HepG2 (cell line): ENCODE measurements around the gene LRRC8C. TPM values are rescaled to one million over a fixed set of nuclear protein-coding genes. Genes with fewer than 3 reads are reported as not detected.

Experiments used
- ATAC-seq: fragments of 200-7000 bp; cut with Tn5 transposase; 3 replicates; pipeline ENCODE4 v1.9.1; 2020; ENCODE audit warnings: mild to moderate bottlenecking, moderate library complexity
- BruUV-seq: library from RNA; stranded (reverse); fragments of 400-500 nt; replicated peaks from 2 replicates; lab custom pipeline; 2021; lab: Mats Ljungman, UMichigan
- CTCF ChIA-PET: fragments of 300-600 bp; formaldehyde crosslinking; extraction: SDS; loops from one replicate; lab custom pipeline; 2021; ENCODE audit warnings: low total read pairs, inconsistent platforms, low intra/inter-chr PET ratio; lab: Yijun Ruan, JAX
- POLR2A ChIA-PET: fragments of 350-600 bp; sonication (Branson Sonifier 250); formaldehyde crosslinking; loops from one replicate; lab custom pipeline; 2020; ENCODE audit warnings: antibody characterized with exemption, inconsistent platforms; lab: Yijun Ruan, JAX
- DNase-seq: peaks from one replicate; pipeline ENCODE4 v3.0.0-alpha.2; 2015; ENCODE audit warnings: low spot score
- FAIRE-seq: peaks from 3 replicates; lab custom pipeline; 2011; peaks lifted over from hg19 to GRCh38; lab: Jason Lieb, UNC
- H2AFZ ChIP-seq: one replicate; pipeline ENCODE4 v1.6.1; 2011; ENCODE audit warnings: low read length, inconsistent platforms
- H3K27ac ChIP-seq: fragments of 300-600 bp; 3 replicates; pipeline ENCODE4 v1.8.0; 2011; ENCODE audit warnings: mixed run types, mild to moderate bottlenecking, mixed read lengths, low read length, inconsistent platforms; ENCODE audit not compliant: insufficient read depth; ENCODE audit errors: extremely low read length
- H3K27me3 ChIP-seq, 2 experiments: fragments of 200-600 bp in 1 of 2; 2 replicates in 1 of 2; 3 replicates in 1 of 2; pipeline versions ENCODE4 v1.6.0 to v1.8.0; 2011; ENCODE audit warnings: low read length in 2 of 2, mild to moderate bottlenecking in 2 of 2, moderate library complexity in 2 of 2, inconsistent platforms in 1 of 2; ENCODE audit not compliant: insufficient read depth in 2 of 2, control insufficient read depth in 1 of 2
- H3K36me3 ChIP-seq, 2 experiments: fragments of 200-600 bp in 1 of 2; replicated peaks in 1 of 2; 2 replicates in 1 of 2; 3 replicates in 1 of 2; pipeline versions ENCODE4 v1.5.1 to v1.8.0; 2011; ENCODE audit warnings: low read length in 2 of 2, inconsistent platforms in 1 of 2; ENCODE audit not compliant: insufficient read depth in 2 of 2, control insufficient read depth in 1 of 2
- H3K4me1 ChIP-seq: 2 replicates; pipeline ENCODE4 v1.5.1; 2012; ENCODE audit warnings: low read length, inconsistent platforms; ENCODE audit not compliant: insufficient read depth
- H3K4me2 ChIP-seq: 2 replicates; pipeline ENCODE4 v1.6.0; 2011; ENCODE audit warnings: low read depth, low read length, inconsistent platforms
- H3K4me3 ChIP-seq, 3 experiments: fragments of 200-600 bp in 1 of 3; sonication (generic), shearing (Covaris generic) in 1 of 3; replicated peaks in 1 of 3; 2 replicates each; pipeline ENCODE4 v1.5.1; 2011 to 2016; ENCODE audit warnings: low read length in 3 of 3, inconsistent platforms in 2 of 3, low read depth in 2 of 3, mild to moderate bottlenecking in 2 of 3, control low read depth in 1 of 3, mixed read lengths in 1 of 3; ENCODE audit not compliant: insufficient read depth in 1 of 3
- H3K79me2 ChIP-seq: one replicate; pipeline ENCODE4 v1.6.1; 2011; ENCODE audit warnings: low read length, inconsistent platforms; ENCODE audit not compliant: insufficient read depth
- H3K9ac ChIP-seq: 2 replicates; pipeline ENCODE4 v1.6.0; 2011; ENCODE audit warnings: mild to moderate bottlenecking, low read depth, low read length, inconsistent platforms; ENCODE audit not compliant: insufficient read depth
- H3K9me3 ChIP-seq: 2 replicates; pipeline ENCODE4 v1.5.1; 2012; ENCODE audit warnings: mild to moderate bottlenecking, low read length
- H4K20me1 ChIP-seq: 2 replicates; pipeline ENCODE4 v1.6.0; 2011; ENCODE audit warnings: inconsistent platforms, mild to moderate bottlenecking, low read length, moderate library complexity; ENCODE audit not compliant: insufficient read depth
- AHR ChIP-seq: IDR thresholded peaks from 2 replicates; pipeline ENCODE4 v1.6.1; 2018; ENCODE audit warnings: missing genetic modification reagents, missing compliant biosample characterization
- CEBPB ChIP-seq: IDR thresholded peaks from 2 replicates; pipeline ENCODE4 v1.6.1; 2011; ENCODE audit warnings: low read depth, low read length, improper control_type of control experiment, borderline replicate concordance
- FOSL2 ChIP-seq: sonication (generic); formaldehyde crosslinking; IDR thresholded peaks from 2 replicates; pipeline ENCODE4 v1.4.0; 2020; ENCODE audit warnings: missing genetic modification reagents
- MIER3 ChIP-seq: IDR thresholded peaks from 2 replicates; pipeline ENCODE4 v1.6.1; 2016; ENCODE audit warnings: missing compliant biosample characterization, borderline replicate concordance
- POGK ChIP-seq: sonication (generic); formaldehyde crosslinking; conservative IDR thresholded peaks from 2 replicates; pipeline ENCODE4 v1.8.0; 2022; ENCODE audit warnings: mild to moderate bottlenecking, moderate library complexity, missing genetic modification reagents
- RXRB ChIP-seq: IDR thresholded peaks from 2 replicates; pipeline ENCODE4 v1.6.1; 2016; ENCODE audit warnings: borderline replicate concordance, missing genetic modification reagents, missing compliant biosample characterization
- SNRNP70 ChIP-seq: fragments of 200-400 bp; formaldehyde crosslinking; IDR thresholded peaks from 2 replicates; pipeline ENCODE4 v1.6.1; 2017; ENCODE audit warnings: mild to moderate bottlenecking, low read depth, low read length, moderate library complexity
- ZBTB2 ChIP-seq: sonication (generic); formaldehyde crosslinking; IDR thresholded peaks from 2 replicates; pipeline ENCODE4 v1.8.0; 2022; ENCODE audit warnings: low read depth, missing genetic modification reagents
- ZBTB37 ChIP-seq: sonication (generic); formaldehyde crosslinking; IDR thresholded peaks from 2 replicates; pipeline ENCODE4 v1.4.0; 2020; ENCODE audit warnings: mild to moderate bottlenecking, missing genetic modification reagents
- ZNF142 ChIP-seq: sonication (generic); formaldehyde crosslinking; IDR thresholded peaks from 2 replicates; pipeline ENCODE4 v1.4.0; 2020; ENCODE audit warnings: missing genetic modification reagents
- ZNF329 ChIP-seq: sonication (generic); formaldehyde crosslinking; IDR thresholded peaks from 2 replicates; pipeline ENCODE4 v1.9.0; 2021; ENCODE audit warnings: low read depth, mild to moderate bottlenecking, missing genetic modification reagents
- ZNF331 ChIP-seq: sonication (generic); formaldehyde crosslinking; IDR thresholded peaks from 2 replicates; pipeline ENCODE4 v1.4.0; 2020; ENCODE audit warnings: missing genetic modification reagents
- ZNF792 ChIP-seq: IDR thresholded peaks from 2 replicates; pipeline ENCODE4 v1.6.1; 2016
- WGBS: methylation state at CpG from one replicate; pipeline ENCODE4 v1.1.6; 2017; ENCODE audit warnings: low lambda C conversion rate; 5-methylcytosine and 5-hydroxymethylcytosine counted together
- in situ Hi-C: cut with HindIII; loops from 2 replicates; pipeline ENCODE4 v1.10.0; 2017; ENCODE audit warnings: low pct_unique_long_range_greater_than_20kb; ENCODE audit not compliant: extremely low pct_ligation_motif_present
- intact Hi-C: fragments of 100-400 bp; cut with micrococcal nuclease; formaldehyde crosslinking; loops from one replicate; pipeline ENCODE4 v1.10.0; 2022; ENCODE audit not compliant: unreplicated experiment
- polyA plus RNA-seq, 8 experiments: library from polyadenylated mRNA; depleted of rRNA in 3 of 8; stranded (reverse) in 7 of 8; unstranded in 1 of 8; fragments of >200 nt; fragmentation: Illumina TruSeq in 4 of 8; extraction: Trizol in 4 of 8; gene quantifications; 2 replicates each; pipeline versions ENCODE4 v1.2.1 to v1.2.3, GENCODE V29; 2011 to 2016; ENCODE audit warnings: low read depth in 4 of 8, missing spikeins in 1 of 8, mixed read lengths in 1 of 8; ENCODE audit not compliant: insufficient read depth in 1 of 8
- total RNA-seq, 5 experiments: library from RNA; depleted of rRNA; stranded (reverse); fragments of >200 nt; fragmentation: Illumina TruSeq; extraction: Trizol; gene quantifications; 2 replicates each; pipeline ENCODE4 v1.2.3, GENCODE V29; 2016; ENCODE audit warnings: low read depth in 1 of 5

The LRRC8C gene
- total and polyA plus RNA-seq, 2 of the 13 experiments (the other 11 are each of a cell fraction or from before 2014, with no cell fraction given), result 0.22 to 0.32 TPM

GRCh38 chr1:89736937-89737733 is 104.2 kb downstream of the LRRC8C start:
- ChIA-PET CTCF (no interaction called here), POLR2A (no interaction called here)
- Histone ChIP-seq H4K20me1 (no peaks in the 10 kb centered on the region), H3K79me2 (no peaks in the 10 kb centered on the region), H3K4me2 (no peak overlapping the region), H3K36me3 (no peaks in the 10 kb centered on the region), H3K9me3 (no peaks in the 10 kb centered on the region), H3K27ac (no peak overlapping the region), H3K9ac (no peak overlapping the region), H3K4me3 (no peak overlapping the region), H3K4me1 (no peaks in the 10 kb centered on the region), H3K27me3 (peaks cover 0 to 6% of the 10 kb centered on the region in 2 experiments; a peak in 2 of 5 replicates), H2AFZ (no peak overlapping the region)
- intact Hi-C loops, result no loop called here
- ATAC-seq, result no peak
- 38% methylated on average over 5 of the region's 5 CpGs for WGBS
- DNase-seq, result no peak
- in situ Hi-C loops, result no loop called here
- no peak for FAIRE-seq
- no TSS peak for BruUV-seq
- TF ChIP-seq AHR (CRISPR knock-in tag), result no peak
- TF ChIP-seq ZNF792 (CRISPR knock-in tag), result no peak
- no peak for TF ChIP-seq SNRNP70
- no peak for TF ChIP-seq ZBTB2
- TF ChIP-seq RXRB (CRISPR knock-in tag), result no peak
- TF ChIP-seq ZNF329 (CRISPR knock-in tag), result no peak
- TF ChIP-seq ZNF142 (CRISPR knock-in tag), result no peak
- TF ChIP-seq MIER3 (CRISPR knock-in tag), result no peak
- no peak for TF ChIP-seq ZBTB37 (CRISPR knock-in tag)
- no peak for TF ChIP-seq ZNF331 (CRISPR knock-in tag)
- TF ChIP-seq FOSL2 (CRISPR knock-in tag), result no peak
- TF ChIP-seq CEBPB, result no peak
- no peak for TF ChIP-seq POGK (CRISPR knock-in tag)
